ENCODE measurements around the gene ARL2.

The ARL2 gene

GRCh38 chr11:65045728-65046127 lies 31.8 kb downstream of the ARL2 start:
- DNase-seq (ENCODE audit: low read depth in 1 of 2, low spot score in 1 of 2) = no peak
- H3K4me3 ChIP-seq (replicated peaks; ENCODE audit: insufficient read depth, low read length) = no peak overlapping the region
- TF ChIP-seq, protein P1, sequence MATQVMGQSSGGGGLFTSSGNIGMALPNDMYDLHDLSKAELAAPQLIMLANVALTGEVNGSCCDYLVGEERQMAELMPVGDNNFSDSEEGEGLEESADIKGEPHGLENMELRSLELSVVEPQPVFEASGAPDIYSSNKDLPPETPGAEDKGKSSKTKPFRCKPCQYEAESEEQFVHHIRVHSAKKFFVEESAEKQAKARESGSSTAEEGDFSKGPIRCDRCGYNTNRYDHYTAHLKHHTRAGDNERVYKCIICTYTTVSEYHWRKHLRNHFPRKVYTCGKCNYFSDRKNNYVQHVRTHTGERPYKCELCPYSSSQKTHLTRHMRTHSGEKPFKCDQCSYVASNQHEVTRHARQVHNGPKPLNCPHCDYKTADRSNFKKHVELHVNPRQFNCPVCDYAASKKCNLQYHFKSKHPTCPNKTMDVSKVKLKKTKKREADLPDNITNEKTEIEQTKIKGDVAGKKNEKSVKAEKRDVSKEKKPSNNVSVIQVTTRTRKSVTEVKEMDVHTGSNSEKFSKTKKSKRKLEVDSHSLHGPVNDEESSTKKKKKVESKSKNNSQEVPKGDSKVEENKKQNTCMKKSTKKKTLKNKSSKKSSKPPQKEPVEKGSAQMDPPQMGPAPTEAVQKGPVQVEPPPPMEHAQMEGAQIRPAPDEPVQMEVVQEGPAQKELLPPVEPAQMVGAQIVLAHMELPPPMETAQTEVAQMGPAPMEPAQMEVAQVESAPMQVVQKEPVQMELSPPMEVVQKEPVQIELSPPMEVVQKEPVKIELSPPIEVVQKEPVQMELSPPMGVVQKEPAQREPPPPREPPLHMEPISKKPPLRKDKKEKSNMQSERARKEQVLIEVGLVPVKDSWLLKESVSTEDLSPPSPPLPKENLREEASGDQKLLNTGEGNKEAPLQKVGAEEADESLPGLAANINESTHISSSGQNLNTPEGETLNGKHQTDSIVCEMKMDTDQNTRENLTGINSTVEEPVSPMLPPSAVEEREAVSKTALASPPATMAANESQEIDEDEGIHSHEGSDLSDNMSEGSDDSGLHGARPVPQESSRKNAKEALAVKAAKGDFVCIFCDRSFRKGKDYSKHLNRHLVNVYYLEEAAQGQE (IDR thresholded peaks at IDR 0.05; ENCODE audit: insufficient replicate concordance, low read depth) = no peak
- no peak overlapping the region for H3K27ac ChIP-seq (replicated peaks)
- no peaks in the 10 kb centered on the region for H3K27me3 ChIP-seq (ENCODE audit: insufficient read depth, poor library complexity, severe bottlenecking)

DNA sequence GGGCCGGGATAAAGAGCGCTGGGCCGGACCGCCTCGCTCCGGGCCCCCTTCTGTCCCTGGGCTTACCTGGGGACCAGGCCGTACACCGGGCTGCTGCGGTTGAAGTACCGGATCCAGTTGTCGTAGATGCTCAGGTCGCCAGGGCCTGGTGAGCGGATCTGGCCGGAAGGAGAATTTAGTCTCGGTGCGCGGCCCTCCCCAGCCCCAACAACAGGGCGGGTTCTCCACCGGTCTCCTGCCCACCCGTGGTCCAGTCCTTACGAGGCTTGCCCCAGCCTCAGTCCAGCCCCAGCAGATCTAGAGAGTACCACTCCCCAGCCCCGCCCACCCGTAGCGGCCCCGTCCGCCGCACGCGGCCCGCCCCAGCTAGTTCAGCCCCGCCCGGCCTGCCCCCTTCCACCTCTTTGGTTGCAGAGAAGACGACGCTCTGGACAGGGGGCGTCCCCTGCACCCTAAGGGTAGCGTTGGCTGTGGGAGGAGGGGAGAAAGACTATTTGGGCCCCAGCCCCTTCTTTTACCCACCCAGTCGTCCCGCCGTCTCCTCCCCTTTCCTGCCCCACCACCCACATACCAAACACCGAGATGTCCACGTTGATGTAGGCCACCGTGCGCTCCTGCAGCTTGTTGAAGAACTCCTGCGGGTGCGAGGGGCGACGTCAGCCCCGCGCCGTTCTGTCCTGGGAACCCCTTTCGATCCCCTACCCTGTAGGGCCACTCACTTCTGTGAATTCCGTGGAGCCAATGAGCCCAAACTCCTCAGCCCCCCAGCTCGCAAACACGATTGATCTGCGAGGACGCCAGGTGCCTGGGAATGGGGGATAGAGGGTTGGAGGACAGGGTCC lies 33.8 kb downstream of the ARL2 start:
- DNase-seq (ENCODE audit: low read depth in 1 of 2, low spot score in 1 of 2) = no peak
- TF ChIP-seq, protein P1 (IDR thresholded peaks at IDR 0.05; ENCODE audit: insufficient replicate concordance, low read depth) = no peak
- no peak for TF ChIP-seq SPI1 (IDR thresholded peaks at IDR 0.05; ENCODE audit: borderline replicate concordance, low read depth)
- no peak overlapping the region for H3K27ac ChIP-seq (replicated peaks)
- no peaks in the 10 kb centered on the region for H3K27me3 ChIP-seq (ENCODE audit: insufficient read depth, poor library complexity, severe bottlenecking)
- no peak overlapping the region for H3K4me3 ChIP-seq (replicated peaks; ENCODE audit: insufficient read depth, low read length)

DNA sequence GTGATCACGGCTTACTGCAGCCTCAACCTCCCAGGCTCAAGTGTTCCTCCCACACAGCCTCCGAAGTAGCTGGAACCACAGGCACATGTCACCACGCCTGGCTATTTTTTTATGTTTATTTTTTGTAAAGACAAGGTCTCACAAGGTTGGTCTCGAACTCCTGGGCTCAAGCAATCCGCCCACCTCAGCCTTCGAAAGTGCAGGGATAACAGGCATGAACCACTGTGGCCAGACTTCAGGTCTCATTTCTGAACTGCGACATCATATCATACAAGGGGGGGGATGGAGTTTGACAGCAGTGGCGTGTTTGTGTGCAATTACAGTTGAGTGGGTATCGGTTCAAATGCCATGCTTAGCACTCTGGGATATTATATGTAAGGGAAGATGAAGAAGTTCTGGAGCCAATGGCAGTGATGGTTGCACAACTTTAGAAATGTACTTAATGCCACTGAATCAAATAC lies 37.5 kb downstream of the ARL2 start:
- H3K27me3 ChIP-seq (ENCODE audit: insufficient read depth, poor library complexity, severe bottlenecking) = no peaks in the 10 kb centered on the region
- DNase-seq (ENCODE audit: low read depth in 1 of 2, low spot score in 1 of 2) = no peak
- H3K27ac ChIP-seq (replicated peaks) = no peak overlapping the region
- no peak overlapping the region for H3K4me3 ChIP-seq (replicated peaks; ENCODE audit: insufficient read depth, low read length)
- TF ChIP-seq CTCF (IDR thresholded peaks at IDR 0.05; ENCODE audit: insufficient read depth, low read length) (no peak), SPI1 (IDR thresholded peaks at IDR 0.05; ENCODE audit: borderline replicate concordance, low read depth) (no peak), POLR2AphosphoS5 (IDR thresholded peaks at IDR 0.05; ENCODE audit: low read depth) (no peak), GABPA (IDR thresholded peaks at IDR 0.05; ENCODE audit: low read depth) (no peak)
- TF ChIP-seq, protein P1 (IDR thresholded peaks at IDR 0.05; ENCODE audit: insufficient replicate concordance, low read depth) = no peak

DNA sequence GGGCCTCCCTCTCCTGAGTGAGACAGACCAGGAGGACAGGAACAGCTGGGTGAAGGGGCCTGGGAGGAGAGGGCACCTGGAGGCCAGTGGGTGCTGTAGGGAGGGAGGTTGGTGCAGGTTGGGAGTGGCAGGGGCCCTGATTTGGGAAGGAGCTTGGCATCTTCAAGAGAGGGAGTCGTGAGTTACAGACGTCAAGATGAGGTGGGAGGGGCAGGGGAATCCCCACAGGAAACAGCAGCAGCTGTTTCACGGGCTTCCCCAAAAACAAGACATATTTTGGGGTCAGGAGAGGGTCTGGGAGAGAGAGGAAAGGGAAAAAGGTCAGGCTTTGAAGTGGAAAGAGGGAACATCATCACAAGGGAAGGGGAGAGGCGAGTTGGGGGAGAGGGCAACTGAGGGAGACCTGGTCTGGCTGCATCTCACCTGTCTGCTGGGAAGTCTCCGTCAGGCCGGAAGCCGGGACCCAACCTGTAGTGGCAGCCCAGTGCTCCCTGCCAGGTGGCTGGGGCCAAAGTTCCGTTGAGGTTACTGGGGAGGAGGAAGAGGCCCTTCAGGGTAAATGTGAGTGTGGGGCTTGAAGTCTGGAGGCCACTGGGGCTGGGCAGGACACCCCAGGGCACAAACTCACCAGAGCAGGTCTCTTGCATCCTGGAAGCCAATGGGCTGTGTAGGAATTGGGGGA lies 40.0 kb downstream of the ARL2 start:
- Histone ChIP-seq H3K27ac (replicated peaks) (no peak overlapping the region), H3K27me3 (ENCODE audit: insufficient read depth, poor library complexity, severe bottlenecking) (no peaks in the 10 kb centered on the region), H3K4me3 (replicated peaks; ENCODE audit: insufficient read depth, low read length) (no peak overlapping the region)
- no peak for DNase-seq (ENCODE audit: low read depth in 1 of 2, low spot score in 1 of 2)
- TF ChIP-seq POLR2AphosphoS5 (IDR thresholded peaks at IDR 0.05; ENCODE audit: low read depth) (no peak), SPI1 (IDR thresholded peaks at IDR 0.05; ENCODE audit: borderline replicate concordance, low read depth) (no peak), GABPA (IDR thresholded peaks at IDR 0.05; ENCODE audit: low read depth) (no peak), CTCF (IDR thresholded peaks at IDR 0.05; ENCODE audit: insufficient read depth, low read length) (no peak)
- TF ChIP-seq, protein P1 (IDR thresholded peaks at IDR 0.05; ENCODE audit: insufficient replicate concordance, low read depth) = no peak

Measured in HL-60 (cell line).